ENCODE measurements around the gene GPC4.
"Not testable (repeated sequence)": the region's sequence is repeated elsewhere in the genome, so short reads cannot be mapped to it uniquely, and the experiment has no call there.

Gene GPC4

DNA sequence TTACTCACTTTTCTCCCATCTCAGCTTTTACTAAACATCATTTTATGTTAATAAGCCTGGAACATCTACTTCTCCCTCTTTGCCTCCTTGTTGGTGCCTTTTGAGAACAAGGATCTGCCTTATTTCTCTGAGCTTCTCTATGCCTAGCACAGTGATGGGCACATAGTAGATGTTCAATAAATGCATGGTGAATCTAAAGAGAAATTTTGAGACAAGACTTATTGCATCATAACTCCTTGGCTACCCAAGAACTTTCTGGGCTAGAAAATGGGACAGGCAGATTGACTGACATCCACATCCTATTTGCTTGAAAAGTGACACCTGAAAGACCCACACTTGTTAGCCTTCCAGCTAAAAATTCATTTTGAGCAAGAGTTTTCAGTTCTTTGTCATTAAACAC lies 109.9 kb downstream of the GPC4 start:
- DNase-seq (ENCODE audit: low spot score) = no peak

DNA sequence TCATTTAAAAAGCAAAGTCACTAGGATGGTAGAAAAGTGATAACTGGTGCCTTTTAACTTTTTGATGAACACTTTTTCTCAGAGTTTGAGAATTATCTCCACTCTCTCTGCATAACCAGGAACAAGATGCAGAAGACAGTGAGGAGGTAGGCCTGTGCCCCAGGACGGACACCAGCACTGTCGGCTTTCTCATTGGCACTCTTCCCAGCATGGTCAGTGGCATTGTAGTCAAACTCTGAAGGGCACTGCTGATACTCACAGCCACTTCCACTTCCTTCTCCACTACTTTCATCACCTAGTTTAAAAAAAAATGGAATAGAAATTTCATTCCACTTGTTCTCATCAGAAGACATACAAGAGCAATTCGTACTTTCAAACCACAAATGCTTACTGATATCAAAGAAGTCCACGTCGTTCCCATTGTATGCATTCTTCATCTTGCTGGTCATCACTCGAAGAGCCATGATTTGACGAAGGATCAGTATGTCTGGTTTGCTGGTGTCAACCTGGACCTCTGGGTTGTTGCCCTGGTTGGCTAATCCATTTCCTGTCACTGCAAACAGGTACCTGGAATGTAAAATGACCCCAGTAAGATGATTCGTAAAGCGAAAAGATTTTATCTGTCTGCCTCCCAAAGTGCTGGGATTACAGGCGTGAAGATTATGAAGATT lies 112.4 kb downstream of the GPC4 start:
- DNase-seq (ENCODE audit: low spot score) = no peak

DNA sequence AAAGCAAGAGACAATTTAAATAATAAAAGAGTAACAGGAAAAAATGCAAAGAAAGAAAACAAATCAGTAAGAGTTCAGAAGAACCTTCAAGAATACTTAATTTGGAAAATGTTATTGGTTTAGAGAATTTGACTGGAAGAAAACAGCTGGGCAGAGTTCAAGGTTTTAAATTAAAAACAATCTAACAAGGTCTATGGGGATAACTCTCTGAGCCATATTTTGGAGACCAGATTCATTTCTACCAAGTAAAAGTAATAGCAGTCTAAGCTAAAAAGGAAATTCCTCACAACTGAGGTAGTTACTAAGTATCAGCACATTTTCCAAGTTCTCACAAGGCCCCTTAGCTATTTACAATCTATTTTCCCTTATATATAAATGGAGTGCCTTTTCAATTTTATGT lies 114.7 kb downstream of the GPC4 start:
- DNase-seq (ENCODE audit: low spot score) = no peak

DNA sequence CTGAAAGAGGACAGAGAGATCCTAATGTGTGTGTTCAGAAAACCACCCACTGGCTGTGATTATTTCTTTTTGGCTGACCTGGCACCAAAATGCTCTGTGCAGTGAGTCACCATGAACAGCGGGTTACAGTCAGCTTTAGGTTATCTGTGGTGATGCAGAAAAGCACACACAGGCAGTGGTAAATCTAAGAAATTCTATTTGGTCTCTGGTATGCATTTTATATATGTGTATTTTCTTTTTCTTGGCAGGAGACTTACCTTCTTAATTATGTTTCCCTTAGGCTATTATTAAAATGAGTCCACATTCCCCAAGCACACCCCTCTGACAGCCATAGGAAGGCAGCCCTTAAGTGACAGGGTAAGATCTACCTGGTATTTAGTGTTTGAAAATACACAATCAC lies 118.0 kb downstream of the GPC4 start:
- DNase-seq (ENCODE audit: low spot score) = no peak

DNA sequence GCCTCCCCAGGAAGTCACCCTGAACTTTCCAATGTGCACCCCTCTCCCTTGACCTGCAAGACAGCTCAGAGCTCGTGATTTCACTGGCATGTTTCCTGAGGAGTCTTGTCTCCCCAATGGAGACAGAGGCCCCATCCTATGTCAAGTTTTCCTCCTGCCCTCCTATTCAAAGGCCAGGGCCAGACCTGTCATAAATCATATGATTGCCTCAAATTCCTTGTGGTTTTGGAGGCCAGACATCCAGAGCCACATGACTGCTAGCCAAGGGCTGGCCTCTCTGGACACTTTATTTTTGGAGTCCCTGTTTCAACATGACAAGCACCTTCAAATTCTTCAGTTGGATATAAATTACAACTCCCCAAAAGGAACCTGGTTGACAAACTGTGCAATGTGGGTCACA lies 121.2 kb downstream of the GPC4 start:
- no peak for DNase-seq (ENCODE audit: low spot score)

DNA sequence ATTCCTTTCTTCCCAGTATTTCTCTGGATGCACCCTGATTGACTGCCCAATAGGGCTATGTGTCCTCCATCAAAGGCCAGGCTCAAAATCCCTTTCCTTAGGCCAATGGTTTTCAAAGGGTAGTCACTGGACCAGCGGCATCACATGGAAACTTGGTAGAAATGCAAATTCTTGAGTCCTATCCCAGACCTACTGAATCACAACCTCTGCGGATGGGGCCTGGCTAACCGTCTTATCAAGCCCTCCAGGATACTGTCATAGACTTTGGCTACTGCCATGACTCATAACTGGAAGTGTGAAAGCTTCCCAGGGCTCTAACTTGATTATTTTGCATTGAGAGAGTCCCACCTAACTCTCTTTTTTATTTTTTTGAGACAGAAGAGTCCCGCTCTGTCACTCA lies 125.2 kb downstream of the GPC4 start:
- no peak for DNase-seq (ENCODE audit: low spot score)

DNA sequence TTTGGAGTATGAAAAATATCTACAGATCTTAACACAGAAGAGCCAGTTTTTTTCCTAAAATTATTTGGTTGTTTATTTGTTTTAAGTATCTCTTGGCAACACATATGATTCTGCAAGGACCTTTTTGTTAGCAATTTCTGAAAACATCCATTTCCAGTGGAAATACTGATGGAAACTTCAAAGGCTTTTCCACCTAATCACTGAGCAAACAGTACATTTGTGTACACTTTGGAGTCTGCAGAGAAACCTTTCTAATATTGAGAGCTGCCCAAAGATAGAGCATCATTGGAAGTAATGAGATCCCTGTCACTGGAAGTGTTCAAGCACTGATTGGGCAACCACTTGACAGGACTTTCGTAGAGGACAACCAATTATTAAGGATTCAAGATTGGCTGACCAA lies 127.4 kb downstream of the GPC4 start:
- DNase-seq (ENCODE audit: low spot score) = no peak

DNA sequence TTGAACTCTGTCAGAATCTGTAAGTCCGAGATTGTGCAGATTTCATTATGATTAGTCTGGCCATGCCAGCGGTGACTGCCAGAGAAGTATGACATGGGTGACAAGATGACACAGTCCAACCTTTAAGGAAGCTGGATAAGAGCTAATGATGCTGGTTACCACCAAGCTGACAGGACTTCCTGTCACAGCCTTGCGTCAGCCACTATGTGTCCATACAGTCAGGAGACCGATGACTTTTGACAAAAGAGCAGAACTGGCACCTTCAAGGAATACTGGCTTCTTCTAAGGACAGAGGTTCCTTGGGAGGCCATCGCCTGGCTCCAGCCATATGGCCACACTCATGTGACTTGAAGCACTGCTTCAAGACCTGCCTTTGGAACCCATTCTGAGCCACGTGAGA lies 129.9 kb downstream of the GPC4 start:
- no peak for DNase-seq (ENCODE audit: low spot score)

DNA sequence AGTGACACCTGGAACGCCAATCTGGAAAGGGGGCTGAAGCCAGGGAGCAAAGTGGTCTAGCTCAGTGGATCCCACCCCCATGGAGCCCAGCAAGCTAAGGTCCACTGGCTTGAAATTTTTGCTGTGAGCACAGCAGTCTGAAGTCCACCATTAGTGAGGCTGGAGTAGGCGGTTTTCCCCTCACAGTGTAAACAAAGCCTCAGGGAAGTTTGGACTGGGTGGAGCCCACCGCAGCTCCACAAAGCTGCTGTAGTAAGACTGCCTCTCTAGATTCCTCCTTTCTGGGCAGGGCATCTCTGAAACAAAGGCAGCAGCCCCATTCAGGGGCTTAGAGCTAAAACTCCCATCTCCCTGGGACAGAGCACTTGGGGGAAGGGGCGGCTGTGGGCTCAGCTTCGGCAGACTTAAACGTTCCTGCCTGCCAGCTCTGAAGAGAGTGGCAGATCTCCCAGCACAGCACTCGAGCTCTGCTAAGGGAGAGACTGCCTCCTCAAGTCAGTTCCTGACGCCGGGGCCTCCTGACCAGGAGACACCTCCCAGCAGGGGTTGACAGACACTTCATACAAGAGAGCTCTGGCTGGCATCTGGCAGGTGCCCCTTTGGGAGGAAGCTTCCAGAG lies 136.1 kb downstream of the GPC4 start:
- not testable (repeated sequence) for DNase-seq (ENCODE audit: low spot score)

DNA sequence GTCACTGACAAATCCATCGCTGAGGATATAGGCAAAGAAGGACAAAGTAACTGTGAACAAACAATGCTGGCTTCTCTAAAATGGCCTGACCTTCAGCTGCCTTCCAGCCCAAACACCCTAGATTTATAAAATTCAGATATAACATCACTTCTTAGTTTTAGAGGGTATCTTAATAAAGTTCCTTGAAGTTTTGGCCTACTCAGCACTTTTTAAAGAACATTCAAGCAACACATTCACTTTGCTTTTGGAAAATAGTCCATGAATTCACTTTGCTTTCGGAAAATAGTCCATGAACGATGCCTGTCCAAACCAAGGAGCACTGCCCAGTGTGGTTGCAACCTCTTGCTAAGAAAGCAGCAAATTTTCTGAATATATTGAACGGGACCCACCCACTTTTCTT lies 142.1 kb downstream of the GPC4 start:
- DNase-seq (ENCODE audit: low spot score) = no peak

DNA sequence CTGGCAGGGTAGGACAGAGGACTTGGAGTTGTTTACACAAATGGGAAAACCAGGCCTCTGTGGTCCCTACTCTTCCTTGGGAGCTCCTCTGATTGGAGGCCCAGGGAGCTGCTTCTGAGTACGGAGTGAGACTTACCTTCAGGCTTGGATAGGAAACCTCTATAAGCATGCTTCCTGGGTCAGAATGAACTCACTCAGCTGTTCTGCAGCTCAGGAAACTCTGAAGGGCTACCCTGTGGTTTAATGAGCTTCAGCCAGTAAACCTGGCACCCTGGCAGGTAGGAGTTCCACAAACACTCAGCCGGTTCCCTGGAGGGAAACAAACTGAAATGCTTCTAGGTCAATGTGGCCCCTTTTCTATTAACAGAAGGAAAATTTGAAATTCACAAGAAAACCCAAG lies 146.1 kb downstream of the GPC4 start:
- no peak for DNase-seq (ENCODE audit: low spot score)

DNA sequence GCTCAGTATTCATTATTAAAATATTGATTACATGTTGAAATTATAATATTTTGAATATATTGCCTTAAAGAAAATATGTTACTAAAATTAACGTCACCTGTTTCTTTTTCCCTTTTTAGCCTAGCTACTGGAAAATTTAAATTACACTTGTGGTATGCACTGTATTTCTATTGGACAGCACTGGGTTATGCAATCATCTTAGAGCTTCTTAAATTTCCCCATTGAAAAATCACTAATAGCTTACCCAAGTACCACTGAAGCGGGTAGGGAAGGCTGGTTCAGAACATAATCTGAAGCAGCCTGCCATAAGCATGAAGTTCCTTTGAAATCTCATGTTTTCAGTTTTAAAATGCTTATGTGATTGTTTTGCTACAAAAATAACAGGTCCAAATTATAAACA lies 147.7 kb downstream of the GPC4 start:
- no peak for DNase-seq (ENCODE audit: low spot score)

DNA sequence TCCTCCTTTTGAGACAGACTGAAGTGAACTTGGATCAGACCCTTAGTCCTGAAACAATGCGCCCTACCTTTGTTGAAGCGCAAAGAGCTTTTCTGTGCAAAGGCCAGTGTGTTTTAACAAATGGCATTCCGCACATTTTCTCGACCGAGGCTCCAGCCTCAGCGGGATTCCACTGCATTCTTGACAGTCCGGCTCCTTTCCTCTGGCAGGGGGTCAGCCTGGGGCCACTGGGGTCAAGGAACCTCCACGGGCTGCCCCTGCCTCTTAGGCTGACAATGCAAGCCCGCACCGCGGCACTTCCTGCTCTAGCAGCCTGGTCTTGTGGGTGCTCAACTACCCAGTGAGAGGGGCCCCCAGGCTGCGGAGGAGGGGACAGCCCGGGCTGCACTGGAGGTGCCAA lies 150.0 kb downstream of the GPC4 start:
- no peak for DNase-seq (ENCODE audit: low spot score)

DNA sequence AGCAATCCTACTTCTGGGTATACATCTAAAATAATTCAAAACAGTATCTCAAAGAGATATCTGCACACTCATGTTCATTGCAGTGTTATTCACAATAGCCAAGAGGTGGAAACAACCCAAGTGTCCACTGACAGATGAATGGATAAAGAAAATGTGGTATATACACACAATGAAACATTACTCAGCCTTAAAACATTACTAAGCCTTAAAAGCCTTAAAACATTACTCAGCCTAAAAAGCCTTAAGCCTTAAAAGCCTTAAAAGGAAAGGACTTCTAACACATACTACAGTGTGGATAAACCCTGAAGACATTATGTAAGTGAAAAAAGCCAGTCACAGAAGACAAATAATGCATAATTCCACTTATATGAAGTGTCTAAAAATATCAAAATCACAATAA lies 156.8 kb downstream of the GPC4 start:
- no peak for DNase-seq (ENCODE audit: low spot score)

DNA sequence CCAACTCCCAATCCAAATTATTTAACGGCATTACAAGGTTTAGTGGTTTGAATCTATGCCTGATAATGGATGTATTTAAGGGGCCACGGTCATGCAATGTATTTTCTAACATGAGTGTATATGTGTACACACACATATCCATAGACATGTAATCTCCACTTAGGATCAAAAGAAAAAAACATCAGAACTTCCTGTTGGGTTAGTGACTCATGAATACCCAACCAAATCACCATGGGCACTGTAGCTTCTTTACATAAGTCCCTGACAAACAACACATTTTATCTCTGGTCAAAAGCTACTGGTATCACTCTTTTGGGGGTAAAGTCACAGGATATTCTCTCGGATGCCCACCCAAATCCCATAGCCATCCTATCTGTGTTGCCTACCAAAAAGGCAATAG lies 160.6 kb downstream of the GPC4 start:
- DNase-seq (ENCODE audit: low spot score) = no peak

DNA sequence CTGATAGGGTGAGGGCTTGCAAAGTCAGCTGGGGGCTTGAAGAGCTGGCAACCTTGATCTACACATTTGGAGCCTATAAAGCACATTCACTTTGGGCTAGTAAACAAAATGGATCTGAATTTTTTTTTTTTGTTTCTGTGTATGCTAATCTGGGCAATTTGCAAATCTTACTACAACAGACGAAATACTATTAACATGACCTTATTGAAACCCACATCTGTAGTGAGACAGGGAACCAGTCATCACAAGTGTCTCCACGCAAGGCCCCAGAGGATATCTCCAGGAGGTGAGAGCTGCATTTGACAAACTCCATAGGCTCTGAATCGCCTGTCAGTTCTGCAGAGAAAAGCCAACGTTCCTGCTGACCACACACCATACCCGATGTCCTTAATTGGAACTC lies 164.1 kb downstream of the GPC4 start:
- DNase-seq (ENCODE audit: low spot score) = no peak

DNA sequence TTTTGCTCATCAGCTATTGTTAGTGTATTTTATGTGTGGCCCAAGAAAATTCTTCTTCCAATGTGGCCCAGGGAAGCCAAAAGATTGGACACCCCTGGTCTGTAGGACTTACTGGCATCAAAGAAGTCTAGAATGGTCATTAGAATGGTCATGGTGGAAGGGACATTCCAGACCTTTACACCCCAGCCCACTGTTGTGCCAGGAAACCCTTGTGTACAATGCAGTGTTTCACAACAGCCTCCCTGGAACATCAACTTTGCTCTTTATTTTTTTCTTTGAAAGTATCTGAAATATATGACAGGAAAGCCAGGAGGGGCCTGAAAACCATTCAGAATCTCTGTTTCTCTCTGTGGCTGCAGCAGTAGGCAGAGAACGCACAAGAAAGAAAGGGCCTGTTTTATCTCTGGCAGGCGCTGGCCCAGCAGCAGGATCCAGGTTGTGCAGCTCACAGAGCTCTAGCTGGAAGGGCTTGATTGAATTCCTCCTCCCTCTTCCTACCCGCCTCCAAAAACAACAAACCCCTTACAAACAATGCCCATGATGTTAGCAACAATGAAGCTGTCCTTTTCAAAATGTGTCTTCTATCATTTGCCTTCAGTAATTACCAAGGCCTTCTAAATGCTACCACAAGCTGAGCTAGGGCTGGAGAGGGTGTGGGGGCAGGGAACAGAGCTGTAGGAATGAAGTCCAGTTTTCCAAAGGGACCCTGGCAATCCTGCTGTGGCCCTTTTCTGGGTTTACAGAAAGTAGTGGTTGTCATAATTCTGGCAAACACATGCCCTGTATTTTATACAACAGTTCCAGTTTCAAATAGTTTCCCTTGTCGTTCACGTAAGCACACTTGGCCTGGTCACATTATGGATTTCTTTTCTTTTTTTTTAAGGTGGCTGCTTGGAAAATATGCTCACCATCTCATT lies 164.8 kb downstream of the GPC4 start:
- DNase-seq (ENCODE audit: low spot score) = no peak
